ENCODE results near the gene TRIM71. TPM values are rescaled to one million over a fixed set of nuclear protein-coding genes. Genes with fewer than 3 reads are reported as not detected.

The TRIM71 gene
- polyA plus RNA-seq, 1 donor (not counting 4 experiments of a cell fraction or from before 2014, with no cell fraction given) = not detected

DNA sequence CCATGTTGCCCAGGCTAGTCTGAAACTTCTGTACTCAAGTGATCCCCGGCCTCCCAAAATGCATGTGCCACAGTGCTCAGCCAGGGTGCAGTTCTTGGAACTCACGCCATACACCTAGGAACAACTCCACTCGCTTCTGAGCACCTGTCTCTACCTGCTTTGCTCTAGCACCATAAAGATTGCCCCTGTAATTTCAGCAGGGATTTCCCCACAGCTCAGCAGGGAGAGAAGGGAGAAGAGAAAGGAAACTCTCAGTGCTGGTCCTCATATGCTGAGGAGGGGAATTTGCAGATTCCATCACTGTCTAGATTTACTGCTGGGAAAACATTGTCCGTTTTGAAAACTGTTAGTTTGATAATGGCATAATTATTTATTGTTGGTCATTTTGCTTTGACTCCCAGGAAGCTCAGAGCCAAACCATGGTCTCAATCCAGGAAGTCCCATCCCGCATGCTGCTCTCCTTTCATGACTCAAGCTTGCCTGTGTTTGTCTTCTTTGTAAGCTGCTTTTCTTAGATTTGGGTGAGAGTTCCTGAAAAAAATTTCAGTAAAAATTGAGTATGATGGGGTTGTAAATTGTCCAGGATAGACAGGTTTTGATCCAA lies 24.2 kb downstream of the TRIM71 start:
- no peaks in the 10 kb centered on the region for H3K36me3 ChIP-seq (ENCODE audit: control insufficient read depth in 2 of 2, extremely low read depth in 1 of 2, insufficient read depth in 2 of 2, low read length in 2 of 2)
- FAIRE-seq (no peak), DNase-seq (ENCODE audit: low read depth, low spot score) (no peak)
- H3K9me3 ChIP-seq (ENCODE audit: control insufficient read depth, low read depth, low read length) = no peaks in the 10 kb centered on the region
- no peak overlapping the region for H3K4me2 ChIP-seq (ENCODE audit: control insufficient read depth, extremely low read depth, insufficient read depth, low read depth, low read length)
- H3K9me1 ChIP-seq (ENCODE audit: control insufficient read depth, extremely low read depth, insufficient read depth, low read length) = no peaks in the 10 kb centered on the region
- H3K4me3 ChIP-seq (ENCODE audit: control insufficient read depth in 2 of 3, extremely low read depth in 1 of 3, insufficient read depth in 2 of 3, low read depth in 1 of 3, low read length in 3 of 3) = no peak overlapping the region
- TF ChIP-seq, protein P1, sequence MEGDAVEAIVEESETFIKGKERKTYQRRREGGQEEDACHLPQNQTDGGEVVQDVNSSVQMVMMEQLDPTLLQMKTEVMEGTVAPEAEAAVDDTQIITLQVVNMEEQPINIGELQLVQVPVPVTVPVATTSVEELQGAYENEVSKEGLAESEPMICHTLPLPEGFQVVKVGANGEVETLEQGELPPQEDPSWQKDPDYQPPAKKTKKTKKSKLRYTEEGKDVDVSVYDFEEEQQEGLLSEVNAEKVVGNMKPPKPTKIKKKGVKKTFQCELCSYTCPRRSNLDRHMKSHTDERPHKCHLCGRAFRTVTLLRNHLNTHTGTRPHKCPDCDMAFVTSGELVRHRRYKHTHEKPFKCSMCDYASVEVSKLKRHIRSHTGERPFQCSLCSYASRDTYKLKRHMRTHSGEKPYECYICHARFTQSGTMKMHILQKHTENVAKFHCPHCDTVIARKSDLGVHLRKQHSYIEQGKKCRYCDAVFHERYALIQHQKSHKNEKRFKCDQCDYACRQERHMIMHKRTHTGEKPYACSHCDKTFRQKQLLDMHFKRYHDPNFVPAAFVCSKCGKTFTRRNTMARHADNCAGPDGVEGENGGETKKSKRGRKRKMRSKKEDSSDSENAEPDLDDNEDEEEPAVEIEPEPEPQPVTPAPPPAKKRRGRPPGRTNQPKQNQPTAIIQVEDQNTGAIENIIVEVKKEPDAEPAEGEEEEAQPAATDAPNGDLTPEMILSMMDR (optimal IDR thresholded peaks at IDR 0.05 in 1 of 3, IDR thresholded peaks at IDR 0.05 in 1 of 3, conservative IDR thresholded peaks at IDR 0.05 in 1 of 3; ENCODE audit: extremely low read depth in 1 of 3, insufficient read depth in 2 of 3, low read length in 3 of 3) = no peak
- TF ChIP-seq EZH2 (IDR thresholded peaks at IDR 0.05; ENCODE audit: low read length) = no peak
- no peak overlapping the region for H2AFZ ChIP-seq (ENCODE audit: control insufficient read depth, low read length)
- H3K27ac ChIP-seq (ENCODE audit: control insufficient read depth, insufficient read depth, low read length) = no peak overlapping the region
- no peaks in the 10 kb centered on the region for H4K20me1 ChIP-seq (ENCODE audit: control insufficient read depth, extremely low read depth, insufficient read depth, low read length)
- no peak overlapping the region for H3K9ac ChIP-seq (ENCODE audit: control insufficient read depth, extremely low read depth, insufficient read depth, low read length)
- H3K4me1 ChIP-seq (ENCODE audit: control insufficient read depth, extremely low read depth, insufficient read depth, low read length) = no peaks in the 10 kb centered on the region
- no peaks in the 10 kb centered on the region for H3K27me3 ChIP-seq (ENCODE audit: control insufficient read depth, extremely low read depth, insufficient read depth, low read length)
- dilution Hi-C loops (cut with MboI; ENCODE audit: extremely low pct_ligation_motif_present, low sequenced_read_pairs) = no loop called here
- H3K79me2 ChIP-seq (ENCODE audit: control insufficient read depth, insufficient read depth, low read length) = no peaks in the 10 kb centered on the region

DNA sequence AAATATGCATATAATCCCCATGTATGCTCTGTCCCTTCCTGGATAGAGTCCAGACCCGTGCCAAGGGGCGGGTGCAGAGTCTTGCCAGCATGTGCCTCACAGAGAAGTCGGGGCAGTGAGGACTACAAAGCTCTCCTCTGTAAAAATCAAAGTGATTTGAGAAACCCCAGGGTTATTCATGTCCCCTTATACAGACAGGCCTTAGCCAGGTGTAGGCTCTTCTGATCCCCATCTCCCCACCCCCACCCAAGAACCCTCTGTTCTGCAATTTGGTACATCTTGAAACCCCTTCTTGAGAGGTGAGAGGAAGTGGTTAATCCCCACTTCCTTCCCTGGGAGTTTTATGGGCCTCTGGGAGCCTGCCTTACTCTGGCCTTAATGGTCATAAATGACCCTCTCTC lies 24.7 kb downstream of the TRIM71 start:
- Histone ChIP-seq H3K4me2 (ENCODE audit: control insufficient read depth, extremely low read depth, insufficient read depth, low read depth, low read length) (no peak overlapping the region), H3K4me3 (ENCODE audit: control insufficient read depth in 2 of 3, extremely low read depth in 1 of 3, insufficient read depth in 2 of 3, low read depth in 1 of 3, low read length in 3 of 3) (no peak overlapping the region), H3K27ac (ENCODE audit: control insufficient read depth, insufficient read depth, low read length) (no peak overlapping the region), H3K9me3 (ENCODE audit: control insufficient read depth, low read depth, low read length) (no peaks in the 10 kb centered on the region), H3K4me1 (ENCODE audit: control insufficient read depth, extremely low read depth, insufficient read depth, low read length) (no peaks in the 10 kb centered on the region), H2AFZ (ENCODE audit: control insufficient read depth, low read length) (no peak overlapping the region), H3K9me1 (ENCODE audit: control insufficient read depth, extremely low read depth, insufficient read depth, low read length) (no peaks in the 10 kb centered on the region), H4K20me1 (ENCODE audit: control insufficient read depth, extremely low read depth, insufficient read depth, low read length) (no peaks in the 10 kb centered on the region), H3K9ac (ENCODE audit: control insufficient read depth, extremely low read depth, insufficient read depth, low read length) (no peak overlapping the region), H3K36me3 (ENCODE audit: control insufficient read depth in 2 of 2, extremely low read depth in 1 of 2, insufficient read depth in 2 of 2, low read length in 2 of 2) (no peaks in the 10 kb centered on the region), H3K79me2 (ENCODE audit: control insufficient read depth, insufficient read depth, low read length) (no peaks in the 10 kb centered on the region), H3K27me3 (ENCODE audit: control insufficient read depth, extremely low read depth, insufficient read depth, low read length) (no peaks in the 10 kb centered on the region)
- dilution Hi-C loops (cut with MboI; ENCODE audit: extremely low pct_ligation_motif_present, low sequenced_read_pairs) = no loop called here
- no peak for DNase-seq (ENCODE audit: low read depth, low spot score)
- FAIRE-seq = no peak
- no peak for TF ChIP-seq EZH2 (IDR thresholded peaks at IDR 0.05; ENCODE audit: low read length)

DNA sequence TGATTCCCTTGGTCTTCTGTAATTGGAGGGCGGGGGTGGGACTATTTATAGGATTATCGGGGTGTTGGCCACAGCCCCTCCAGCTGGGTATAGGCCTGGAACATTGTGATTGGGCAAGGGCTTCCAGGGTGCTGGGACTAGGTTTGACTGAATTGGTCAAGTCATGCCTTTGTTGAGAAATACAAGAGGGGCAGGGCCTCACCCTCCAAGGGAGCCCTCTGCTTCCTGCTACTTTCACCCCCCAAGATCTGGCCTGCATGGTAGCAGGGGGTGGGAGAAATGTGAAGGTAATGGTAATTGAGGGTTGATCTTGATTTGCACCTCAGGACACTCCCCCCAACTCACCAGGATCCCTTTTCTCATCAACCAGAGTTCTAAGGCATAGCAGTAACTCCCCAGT lies 25.2 kb downstream of the TRIM71 start:
- Histone ChIP-seq H3K4me2 (ENCODE audit: control insufficient read depth, extremely low read depth, insufficient read depth, low read depth, low read length) (no peak overlapping the region), H2AFZ (ENCODE audit: control insufficient read depth, low read length) (no peak overlapping the region), H3K9ac (ENCODE audit: control insufficient read depth, extremely low read depth, insufficient read depth, low read length) (no peak overlapping the region), H3K4me3 (ENCODE audit: control insufficient read depth in 2 of 3, extremely low read depth in 1 of 3, insufficient read depth in 2 of 3, low read depth in 1 of 3, low read length in 3 of 3) (no peak overlapping the region), H4K20me1 (ENCODE audit: control insufficient read depth, extremely low read depth, insufficient read depth, low read length) (no peaks in the 10 kb centered on the region), H3K9me3 (ENCODE audit: control insufficient read depth, low read depth, low read length) (no peaks in the 10 kb centered on the region), H3K27me3 (ENCODE audit: control insufficient read depth, extremely low read depth, insufficient read depth, low read length) (no peaks in the 10 kb centered on the region), H3K79me2 (ENCODE audit: control insufficient read depth, insufficient read depth, low read length) (no peaks in the 10 kb centered on the region), H3K9me1 (ENCODE audit: control insufficient read depth, extremely low read depth, insufficient read depth, low read length) (no peaks in the 10 kb centered on the region), H3K36me3 (ENCODE audit: control insufficient read depth in 2 of 2, extremely low read depth in 1 of 2, insufficient read depth in 2 of 2, low read length in 2 of 2) (no peaks in the 10 kb centered on the region), H3K4me1 (ENCODE audit: control insufficient read depth, extremely low read depth, insufficient read depth, low read length) (no peaks in the 10 kb centered on the region), H3K27ac (ENCODE audit: control insufficient read depth, insufficient read depth, low read length) (no peak overlapping the region)
- no peak for TF ChIP-seq EZH2 (IDR thresholded peaks at IDR 0.05; ENCODE audit: low read length)
- TF ChIP-seq, protein P1 (optimal IDR thresholded peaks at IDR 0.05 in 1 of 3, IDR thresholded peaks at IDR 0.05 in 1 of 3, conservative IDR thresholded peaks at IDR 0.05 in 1 of 3; ENCODE audit: extremely low read depth in 1 of 3, insufficient read depth in 2 of 3, low read length in 3 of 3) = no peak
- DNase-seq (ENCODE audit: low read depth, low spot score) (no peak), FAIRE-seq (no peak)
- dilution Hi-C loops (cut with MboI; ENCODE audit: extremely low pct_ligation_motif_present, low sequenced_read_pairs) = no loop called here

Data from keratinocyte (primary cell).